Activated CD4-positive, alpha-beta memory T cell treated with anti-CD3 and anti-CD28 coated beads for 36 hours (primary cell): ENCODE results near the gene SBSN. TPM values are rescaled to one million over a fixed set of nuclear protein-coding genes. Genes with fewer than 3 reads are reported as not detected.

Experiments used
- CTCF ChIA-PET: fragments of 350-600 bp; sonication (Branson Sonifier 250); formaldehyde crosslinking; loops from one replicate; lab custom pipeline; 2021; ENCODE audit warnings: antibody characterized with exemption, inconsistent platforms; lab: Charles Lee
- POLR2A ChIA-PET: fragments of 350-600 bp; sonication (Branson Sonifier 250); formaldehyde crosslinking; loops from one replicate; lab custom pipeline; 2021; ENCODE audit warnings: antibody characterized with exemption; lab: Charles Lee
- DNase-seq: peaks from one replicate; pipeline ENCODE4 v3.0.0-alpha.2; 2020
- H3K27ac Mint-ChIP-seq: one replicate; pipeline ENCODE4 v1.8.0; 2021; ENCODE audit warnings: mixed read lengths
- H3K27me3 Mint-ChIP-seq: one replicate; pipeline ENCODE4 v1.8.0; 2021; ENCODE audit warnings: mixed read lengths
- H3K36me3 Mint-ChIP-seq: one replicate; pipeline ENCODE4 v1.8.0; 2021; ENCODE audit warnings: mixed read lengths
- H3K4me1 Mint-ChIP-seq: one replicate; pipeline ENCODE4 v1.8.0; 2021; ENCODE audit warnings: low read depth, mixed read lengths
- H3K4me3 Mint-ChIP-seq: one replicate; pipeline ENCODE4 v1.8.0; 2021; ENCODE audit warnings: mild to moderate bottlenecking, mixed read lengths
- H3K9me3 Mint-ChIP-seq: one replicate; pipeline ENCODE4 v1.8.0; 2021; ENCODE audit warnings: mixed read lengths
- intact Hi-C: fragments of 100-400 bp; cut with micrococcal nuclease; formaldehyde crosslinking; loops from one replicate; pipeline ENCODE4 v1.15.1; 2023
- total RNA-seq, 2 experiments: library from RNA; stranded (reverse); gene quantifications; one replicate each; pipeline ENCODE4 v1.2.3, GENCODE V29; 2021

SBSN gene
- total RNA-seq, 2 experiments from 2014 or later: 0.10 TPM; not detected in 1

GRCh38 chr19:35522745-35523327, 5.3 kb downstream of the SBSN start:
- intact Hi-C loops: no loop called here
- Mint-ChIP-seq H3K4me3 (no peak overlapping the region), H3K36me3 (no peaks in the 10 kb centered on the region), H3K4me1 (no peaks in the 10 kb centered on the region), H3K27ac (no peak overlapping the region), H3K9me3 (no peaks in the 10 kb centered on the region), H3K27me3 (peaks cover 16% of the 10 kb centered on the region)
- no peak for DNase-seq
- ChIA-PET CTCF (interaction anchor here (0.6 kb wide), 1 partner anchor 13 kb away, joined by 3 read pairs; no protein-coding TSS in a partner anchor), POLR2A (no interaction called here)

- intact Hi-C loops: no loop called here
- POLR2A ChIA-PET: no interaction called here
- Mint-ChIP-seq H3K36me3 (no peaks in the 10 kb centered on the region), H3K9me3 (no peaks in the 10 kb centered on the region), H3K27ac (no peak overlapping the region), H3K27me3 (peaks cover 9% of the 10 kb centered on the region), H3K4me3 (no peak overlapping the region), H3K4me1 (no peaks in the 10 kb centered on the region)
- no peak for DNase-seq
- CTCF ChIA-PET: interaction anchor here (1.1 to 1.6 kb wide), 2 partner anchors 11 to 27 kb away, joined by 5 to 6 read pairs; no protein-coding TSS in a partner anchor
These were observed 6.9 kb downstream of the SBSN start for GRCh38 chr19:35521124-35521743.

GRCh38 chr19:35519291-35519690, 8.8 kb downstream of the SBSN start:
- CTCF ChIA-PET: interaction anchor here (0.6 to 1.6 kb wide), 3 partner anchors 24 to 72 kb away, joined by 3 to 4 read pairs (median 3); no protein-coding TSS in a partner anchor
- Mint-ChIP-seq H3K27ac (no peak overlapping the region), H3K4me1 (no peaks in the 10 kb centered on the region)

GRCh38 chr19:35518313-35518712, 9.8 kb downstream of the SBSN start:
- no peak overlapping the region for H3K27ac Mint-ChIP-seq
- CTCF ChIA-PET: no interaction called here
- intact Hi-C loops: no loop called here
- POLR2A ChIA-PET: no interaction called here
- H3K4me1 Mint-ChIP-seq: no peaks in the 10 kb centered on the region
- H3K27me3 Mint-ChIP-seq: peaks cover 8% of the 10 kb centered on the region
- no peak overlapping the region for H3K4me3 Mint-ChIP-seq
- no peaks in the 10 kb centered on the region for H3K9me3 Mint-ChIP-seq
- H3K36me3 Mint-ChIP-seq: no peaks in the 10 kb centered on the region
- no peak for DNase-seq

More at GRCh38 chr19:35519291-35519690, 8.8 kb downstream of the SBSN start:
- Mint-ChIP-seq H3K4me3 (no peak overlapping the region), H3K27me3 (peaks cover 6% of the 10 kb centered on the region), H3K9me3 (no peaks in the 10 kb centered on the region), H3K36me3 (no peaks in the 10 kb centered on the region)
- POLR2A ChIA-PET: no interaction called here
- DNase-seq: no peak
- intact Hi-C loops: no loop called here

- ChIA-PET CTCF (interaction anchor here (0.6 kb wide), 1 partner anchor 31 kb away, joined by 4 read pairs; no protein-coding TSS in a partner anchor), POLR2A (no interaction called here)
- no peaks in the 10 kb centered on the region for H3K36me3 Mint-ChIP-seq
- DNase-seq: no peak
- no peaks in the 10 kb centered on the region for H3K4me1 Mint-ChIP-seq
- H3K27ac Mint-ChIP-seq: no peak overlapping the region
- no peak overlapping the region for H3K4me3 Mint-ChIP-seq
- no peaks in the 10 kb centered on the region for H3K9me3 Mint-ChIP-seq
- intact Hi-C loops: no loop called here
- peaks cover 10% of the 10 kb centered on the region for H3K27me3 Mint-ChIP-seq
These were observed 10.8 kb downstream of the SBSN start for GRCh38 chr19:35517342-35517741.

- ChIA-PET POLR2A (no interaction called here), CTCF (no interaction called here)
- no peaks in the 10 kb centered on the region for H3K36me3 Mint-ChIP-seq
- DNase-seq: no peak
- H3K27me3 Mint-ChIP-seq: peaks cover 12% of the 10 kb centered on the region
- intact Hi-C loops: no loop called here
- no peak overlapping the region for H3K4me3 Mint-ChIP-seq
- no peak overlapping the region for H3K27ac Mint-ChIP-seq
- no peaks in the 10 kb centered on the region for H3K9me3 Mint-ChIP-seq
- H3K4me1 Mint-ChIP-seq: no peaks in the 10 kb centered on the region
These were observed 11.8 kb downstream of the SBSN start for GRCh38 chr19:35516310-35516709.

- Mint-ChIP-seq H3K4me1 (peaks cover 11% of the 10 kb centered on the region), H3K4me3 (no peak overlapping the region), H3K27ac (no peak overlapping the region), H3K27me3 (peaks cover 20% of the 10 kb centered on the region), H3K36me3 (no peaks in the 10 kb centered on the region), H3K9me3 (no peaks in the 10 kb centered on the region)
- ChIA-PET POLR2A (no interaction called here), CTCF (interaction anchor here (0.6 to 1.9 kb wide), 2 partner anchors 78 to 1407 kb away, joined by 5 read pairs; no protein-coding TSS in a partner anchor)
- intact Hi-C loops: loop anchor here (5.0 kb wide), 1 partner anchor 33 kb away; the partner anchor contains the start of gene TMEM147
- no peak for DNase-seq
These were observed 13.8 kb downstream of the SBSN start for GRCh38 chr19:35514282-35514809.

- no peak within 1 kb of the TSS for H3K27ac Mint-ChIP-seq
- POLR2A ChIA-PET: no interaction called here
- no peak for DNase-seq
- CTCF ChIA-PET: interaction anchor here (0.6 kb wide), 1 partner anchor 1407 kb away, joined by 5 read pairs; no protein-coding TSS in a partner anchor
- intact Hi-C loops: loop anchor here (5.0 kb wide), 1 partner anchor 34 kb away; the partner anchor contains the start of gene TMEM147
- no peaks in the 10 kb centered on the region for H3K9me3 Mint-ChIP-seq
- no peaks in the 10 kb centered on the region for H3K36me3 Mint-ChIP-seq
- no peak within 1 kb of the TSS for H3K4me3 Mint-ChIP-seq
- peaks cover 13% of the 10 kb centered on the region for H3K4me1 Mint-ChIP-seq
- H3K27me3 Mint-ChIP-seq: peaks cover 20% of the 10 kb centered on the region
These were observed 14.4 kb downstream of the SBSN start, which contains the start of gene DMKN for GRCh38 chr19:35513628-35514281. Gene DMKN (minus strand): TSS chr19:35513649. CDS start chr19:35513475, 174 bp downstream.

- no peak overlapping the region for H3K27ac Mint-ChIP-seq
- no peaks in the 10 kb centered on the region for H3K9me3 Mint-ChIP-seq
- ChIA-PET CTCF (interaction anchor here (0.6 to 1.2 kb wide), 2 partner anchors 27 to 79 kb away, joined by 3 read pairs; no protein-coding TSS in a partner anchor), POLR2A (no interaction called here)
- peaks cover 13% of the 10 kb centered on the region for H3K4me1 Mint-ChIP-seq
- no peak for DNase-seq
- H3K36me3 Mint-ChIP-seq: no peaks in the 10 kb centered on the region
- H3K4me3 Mint-ChIP-seq: no peak overlapping the region
- intact Hi-C loops: loop anchor here (5.0 kb wide), 1 partner anchor 34 kb away; the partner anchor contains the start of gene TMEM147
- peaks cover 26% of the 10 kb centered on the region for H3K27me3 Mint-ChIP-seq
These were observed 15.1 kb downstream of the SBSN start for GRCh38 chr19:35512831-35513627.

- H3K9me3 Mint-ChIP-seq: no peaks in the 10 kb centered on the region
- DNase-seq: no peak
- CTCF ChIA-PET: interaction anchor here (0.6 to 4.7 kb wide), 10 partner anchors 9 to 203 kb away, joined by 3 to 59 read pairs (median 7); partner anchors contain the start of genes FFAR1 and FFAR3
- no peak overlapping the region for H3K4me3 Mint-ChIP-seq
- H3K4me1 Mint-ChIP-seq: peaks cover 13% of the 10 kb centered on the region
- no peak overlapping the region for H3K27ac Mint-ChIP-seq
- H3K36me3 Mint-ChIP-seq: no peaks in the 10 kb centered on the region
- POLR2A ChIA-PET: no interaction called here
- H3K27me3 Mint-ChIP-seq: peaks cover 26% of the 10 kb centered on the region
- intact Hi-C loops: loop anchor here (5.0 kb wide), 1 partner anchor 36 kb away; the partner anchor contains the start of gene TMEM147
These were observed 16.8 kb downstream of the SBSN start for GRCh38 chr19:35511337-35511736.

- H3K36me3 Mint-ChIP-seq: no peaks in the 10 kb centered on the region
- peaks cover 26% of the 10 kb centered on the region for H3K27me3 Mint-ChIP-seq
- CTCF ChIA-PET: interaction anchor here (0.5 to 4.7 kb wide), 36 partner anchors 8 to 415 kb away, joined by 3 to 59 read pairs (median 4); partner anchors contain the start of genes COX6B1, FFAR1, FFAR3 and PMIS2
- intact Hi-C loops: loop anchor here (1.0 to 5.0 kb wide), 2 partner anchors 37 to 82 kb away; partner anchors contain the start of gene TMEM147
- no peaks in the 10 kb centered on the region for H3K9me3 Mint-ChIP-seq
- no peak overlapping the region for H3K27ac Mint-ChIP-seq
- DNase-seq: no peak
- H3K4me3 Mint-ChIP-seq: no peak overlapping the region
- POLR2A ChIA-PET: interaction anchor here (0.6 kb wide), 1 partner anchor 31 kb away, joined by 3 read pairs; no protein-coding TSS in a partner anchor
- peaks cover 13% of the 10 kb centered on the region for H3K4me1 Mint-ChIP-seq
These were observed 17.5 kb downstream of the SBSN start for GRCh38 chr19:35510626-35510964.
